Activated CD8-positive, alpha-beta memory T cell treated with anti-CD3 and anti-CD28 coated beads for 4 hours (primary cell): ENCODE measurements around the gene FAM81A.
"Not testable (repeated sequence)": the region's sequence is repeated elsewhere in the genome, so short reads cannot be mapped to it uniquely, and the experiment has no call there.

Experiments used
- DNase-seq, 2 donors: peaks; one replicate each; pipeline ENCODE4 v3.0.0-alpha.2; 2020; ENCODE audit warnings: low read depth in 2 of 2

The FAM81A gene

GRCh38 chr15:59437817-59438624, at the start of gene FAM81A:
TSS of gene FAM81A (plus strand) at chr15:59438186. CDS start at chr15:59458627, 20,441 bp downstream.
- peak in 1 of 2 donors; percentile 9 for DNase-seq

GRCh38 chr15:59388670-59389069, 49.3 kb upstream of the FAM81A start:
- DNase-seq, result no peak

- no peak for DNase-seq
Measured at GRCh38 chr15:59392299-59392698, 45.7 kb upstream of the FAM81A start.

GRCh38 chr15:59394166-59394661, 43.8 kb upstream of the FAM81A start:
- DNase-seq, result no peak

- DNase-seq, result no peak
Measured at GRCh38 chr15:59396211-59396610, 41.8 kb upstream of the FAM81A start.

GRCh38 chr15:59396679-59397078, 41.3 kb upstream of the FAM81A start:
- no peak for DNase-seq

GRCh38 chr15:59398220-59398619, 39.8 kb upstream of the FAM81A start:
- DNase-seq, result no peak

GRCh38 chr15:59399465-59400102, 38.4 kb upstream of the FAM81A start:
- no peak for DNase-seq

- DNase-seq, result no peak
Measured at GRCh38 chr15:59400103-59400813, 37.7 kb upstream of the FAM81A start.

- not testable (repeated sequence) for DNase-seq
Measured at GRCh38 chr15:59401051-59401823, 36.7 kb upstream of the FAM81A start.

GRCh38 chr15:59401824-59402569, 36.0 kb upstream of the FAM81A start:
- DNase-seq, result no peak

- DNase-seq, result no peak
Measured at GRCh38 chr15:59405079-59405478, 32.9 kb upstream of the FAM81A start.

- no peak for DNase-seq
Measured at GRCh38 chr15:59406446-59406845, 31.5 kb upstream of the FAM81A start.

GRCh38 chr15:59407946-59408345, 30.0 kb upstream of the FAM81A start:
- no peak for DNase-seq

- DNase-seq, result no peak
Measured at GRCh38 chr15:59410391-59410896, 27.5 kb upstream of the FAM81A start.

- DNase-seq, result no peak
Measured at GRCh38 chr15:59413577-59413976, 24.4 kb upstream of the FAM81A start.

GRCh38 chr15:59416816-59417215, 21.2 kb upstream of the FAM81A start:
- no peak for DNase-seq

GRCh38 chr15:59419170-59419569, 18.8 kb upstream of the FAM81A start:
- DNase-seq, result no peak

GRCh38 chr15:59420108-59420507, 17.9 kb upstream of the FAM81A start:
- no peak for DNase-seq

GRCh38 chr15:59420986-59421618, 16.9 kb upstream of the FAM81A start:
- no peak for DNase-seq
